CD14-positive monocyte (primary cell): Measurements from ENCODE around the gene ATPAF1. TPM values are rescaled to one million over a fixed set of nuclear protein-coding genes. Genes with fewer than 3 reads are reported as not detected.
A peak's percentile ranks its signal among the peaks of the same experiment; 100 is the strongest.

Source experiments
- DNase-seq, 3 donors: peaks; one replicate each; pipeline ENCODE4 v3.0.0-alpha.2; 2011 to 2022
- H2AFZ ChIP-seq: 2 replicates; pipeline ENCODE4 v1.6.0; 2012; ENCODE audit warnings: mild to moderate bottlenecking, low read depth, low read length, inconsistent platforms; ENCODE audit not compliant: insufficient read depth, poor library complexity, severe bottlenecking
- H3K27ac ChIP-seq, 2 donors: 1 replicate in 1 of 2; 2 replicates in 1 of 2; pipeline ENCODE4 v1.5.1; 2012 to 2013; ENCODE audit warnings: low read length in 2 of 2, control low read depth in 1 of 2, inconsistent platforms in 1 of 2, low read depth in 1 of 2, mild to moderate bottlenecking in 1 of 2
- H3K27me3 ChIP-seq, 2 donors: one replicate each; pipeline versions ENCODE4 v1.6.0 to v1.6.1; 2011 to 2013; ENCODE audit warnings: low read length in 2 of 2; ENCODE audit not compliant: control insufficient read depth in 2 of 2, insufficient read depth in 2 of 2
- H3K36me3 ChIP-seq, 2 donors: replicated peaks in 1 of 2; 1 replicate in 1 of 2; 2 replicates in 1 of 2; pipeline versions ENCODE4 v1.5.1 to v1.6.1; 2012 to 2013; ENCODE audit warnings: low read length in 2 of 2, control low read depth in 1 of 2, inconsistent platforms in 1 of 2, mild to moderate bottlenecking in 1 of 2; ENCODE audit not compliant: insufficient read depth in 2 of 2, control insufficient read depth in 1 of 2
- H3K4me1 ChIP-seq, 2 donors: 1 replicate in 1 of 2; 2 replicates in 1 of 2; pipeline versions ENCODE4 v1.5.1 to v1.6.1; 2012 to 2013; ENCODE audit warnings: low read length in 2 of 2, control low read depth in 1 of 2, inconsistent platforms in 1 of 2, mild to moderate bottlenecking in 1 of 2, moderate library complexity in 1 of 2; ENCODE audit not compliant: insufficient read depth in 2 of 2, control insufficient read depth in 1 of 2
- H3K4me2 ChIP-seq: replicated peaks from 2 replicates; pipeline ENCODE3; 2012; ENCODE audit warnings: low read length, moderate library complexity, mild to moderate bottlenecking; ENCODE audit not compliant: poor library complexity, severe bottlenecking; ENCODE audit errors: extremely low read depth
- H3K4me3 ChIP-seq, 3 experiments: fragments of 200-600 bp in 1 of 3; sonication (generic) in 1 of 3; replicated peaks in 1 of 3; 1 replicate in 2 of 3; 2 replicates in 1 of 3; pipeline ENCODE4 v1.5.1; 2011 to 2013; ENCODE audit warnings: low read length in 3 of 3, mild to moderate bottlenecking in 3 of 3, control low read depth in 2 of 3, low read depth in 2 of 3, inconsistent platforms in 1 of 3, moderate library complexity in 1 of 3
- H3K79me2 ChIP-seq: 2 replicates; pipeline ENCODE4 v1.6.0; 2012; ENCODE audit warnings: mild to moderate bottlenecking, control low read depth, inconsistent platforms, low read length, moderate library complexity; ENCODE audit not compliant: insufficient read depth
- H3K9ac ChIP-seq: 2 replicates; pipeline ENCODE4 v1.6.0; 2017; ENCODE audit warnings: low read length, mild to moderate bottlenecking; ENCODE audit not compliant: insufficient read depth, poor library complexity, severe bottlenecking
- H3K9me3 ChIP-seq, 2 donors: replicated peaks in 1 of 2; 1 replicate in 1 of 2; 2 replicates in 1 of 2; pipeline versions ENCODE4 v1.5.1 to v1.6.1; 2012 to 2013; ENCODE audit warnings: low read length in 2 of 2, control low read depth in 1 of 2; ENCODE audit not compliant: control insufficient read depth in 1 of 2, insufficient read depth in 1 of 2
- H4K20me1 ChIP-seq: 2 replicates; pipeline ENCODE4 v1.6.0; 2012; ENCODE audit warnings: mild to moderate bottlenecking, low read length, control low read depth, moderate library complexity; ENCODE audit not compliant: insufficient read depth
- H3K27ac Mint-ChIP-seq, 7 donors: one replicate each; pipeline ENCODE4 v1.8.0; 2020; ENCODE audit warnings: mild to moderate bottlenecking in 7 of 7, mixed read lengths in 7 of 7, moderate library complexity in 6 of 7, inconsistent platforms in 2 of 7
- H3K27me3 Mint-ChIP-seq, 3 donors: one replicate each; pipeline ENCODE4 v1.8.0; 2021 to 2022; ENCODE audit warnings: low read depth in 3 of 3, mild to moderate bottlenecking in 3 of 3, mixed read lengths in 3 of 3, moderate library complexity in 3 of 3, inconsistent platforms in 1 of 3
- H3K36me3 Mint-ChIP-seq, 2 donors: one replicate each; pipeline ENCODE4 v1.8.0; 2020; ENCODE audit warnings: mixed read lengths in 2 of 2, inconsistent platforms in 1 of 2, mild to moderate bottlenecking in 1 of 2
- H3K4me1 Mint-ChIP-seq: one replicate; pipeline ENCODE4 v1.8.0; 2020; ENCODE audit warnings: mild to moderate bottlenecking, mixed read lengths
- H3K4me3 Mint-ChIP-seq, 2 donors: one replicate each; pipeline ENCODE4 v1.8.0; 2020; ENCODE audit warnings: mild to moderate bottlenecking in 2 of 2, mixed read lengths in 2 of 2, moderate library complexity in 1 of 2
- H3K9me3 Mint-ChIP-seq, 7 donors: one replicate each; pipeline ENCODE4 v1.8.0; 2020 to 2022; ENCODE audit warnings: mixed read lengths in 7 of 7, mild to moderate bottlenecking in 6 of 7, moderate library complexity in 6 of 7, inconsistent platforms in 2 of 7
- CTCF ChIP-seq: fragments of 200-600 bp; IDR thresholded peaks from one replicate; pipeline ENCODE4 v1.8.0; 2022; ENCODE audit warnings: antibody characterized with exemption, mild to moderate bottlenecking
- WGBS: methylation state at CpG from one replicate; pipeline ENCODE4 v1.1.5; 2013; ENCODE audit warnings: missing lambda C conversion rate; ENCODE audit not compliant: insufficient coverage; 5-methylcytosine and 5-hydroxymethylcytosine counted together
- intact Hi-C, 2 donors: fragments of 100-400 bp; cut with micrococcal nuclease; formaldehyde crosslinking; loops; one replicate each; pipeline versions ENCODE4 v1.15.0 to v1.15.1; 2023
- polyA plus RNA-seq, 3 donors: library from polyadenylated mRNA; depleted of rRNA in 1 of 3; unstranded in 2 of 3; stranded (reverse) in 1 of 3; fragments of 300-500 nt in 2 of 3; fragments of >200 nt in 1 of 3; fragmentation: Illumina TruSeq in 2 of 3; gene quantifications; 1 replicate in 2 of 3; 2 replicates in 1 of 3; pipeline ENCODE4 v1.2.3, GENCODE V29; 2012 to 2021

ATPAF1 gene
- polyA plus RNA-seq, 3 donors, result 16.9 to 45.4 (median 33.4) TPM

DNA sequence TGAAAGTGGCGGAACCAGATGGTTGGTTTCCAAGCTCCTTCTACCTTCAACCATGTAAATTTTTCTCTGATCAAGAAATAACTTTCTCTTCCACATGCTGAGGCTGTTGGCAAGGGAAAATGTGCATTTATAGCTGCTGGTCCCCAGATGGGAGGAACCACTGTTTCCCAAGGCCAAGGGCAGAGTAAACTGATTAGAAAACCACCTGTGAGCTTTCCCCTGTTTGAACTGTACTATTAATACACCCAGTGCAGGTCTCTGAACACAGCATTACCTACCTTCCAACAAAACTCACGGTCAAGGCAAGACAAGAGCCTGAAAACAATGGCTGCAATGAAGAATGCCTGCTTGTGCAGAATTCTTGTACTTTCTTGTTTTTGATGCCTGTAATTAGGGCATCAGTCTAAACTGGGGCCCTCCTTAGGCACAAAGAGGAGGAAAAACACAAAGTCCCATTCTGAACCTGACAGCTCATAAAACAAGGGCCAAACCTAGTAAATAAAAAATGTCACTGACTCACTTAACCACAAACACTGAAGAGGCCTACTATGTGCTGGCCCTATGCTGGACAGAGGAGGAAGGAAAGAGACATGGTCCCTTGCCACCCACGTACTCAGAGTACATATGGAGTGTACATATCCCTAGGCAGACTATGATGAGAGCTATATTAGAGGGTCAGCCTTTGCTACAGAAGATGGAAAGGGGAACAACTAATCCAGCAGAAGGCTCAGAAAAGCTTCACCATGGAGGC, 66.7 kb downstream of the ATPAF1 start:
- no peak overlapping the region for H3K4me3 ChIP-seq
- H2AFZ ChIP-seq, result no peak overlapping the region
- H3K36me3 ChIP-seq, result peaks cover 0 to 9% of the 10 kb centered on the region in 2 donors
- no peaks in the 10 kb centered on the region for H3K27me3 ChIP-seq
- peaks cover 40 to 47% of the 10 kb centered on the region in 2 donors for H3K36me3 Mint-ChIP-seq
- H3K4me2 ChIP-seq, result no peak overlapping the region
- H3K9ac ChIP-seq, result no peak overlapping the region
- WGBS, result no CpG with 5 or more reads among the region's 3 CpGs
- H3K27ac ChIP-seq, result no peak overlapping the region
- H3K9me3 Mint-ChIP-seq, result no peaks in the 10 kb centered on the region
- peaks cover 50 to 74% of the 10 kb centered on the region in 2 donors for H3K4me1 ChIP-seq
- peaks cover 52% of the 10 kb centered on the region for H4K20me1 ChIP-seq
- H3K27me3 Mint-ChIP-seq, result no peaks in the 10 kb centered on the region
- H3K4me1 Mint-ChIP-seq, result peaks cover 82% of the 10 kb centered on the region
- H3K9me3 ChIP-seq, result no peaks in the 10 kb centered on the region
- intact Hi-C loops, result no loop called here
- peaks cover 76% of the 10 kb centered on the region for H3K79me2 ChIP-seq
- peak overlapping the region in 5 of 7 donors; percentile 5 to 73 (median 30) for H3K27ac Mint-ChIP-seq
- H3K4me3 Mint-ChIP-seq, result peak overlapping the region in 1 of 2 donors; percentile 35
- DNase-seq, result no peak
- TF ChIP-seq CTCF, result no peak

- H3K4me3 Mint-ChIP-seq, result no peak overlapping the region
- 95% methylated on average over 5 of the region's 9 CpGs for WGBS
- H3K4me2 ChIP-seq, result no peak overlapping the region
- no peaks in the 10 kb centered on the region for H3K9me3 ChIP-seq
- peaks cover 34 to 42% of the 10 kb centered on the region in 2 donors for H3K36me3 Mint-ChIP-seq
- H3K4me1 ChIP-seq, result peaks cover 64 to 84% of the 10 kb centered on the region in 2 donors
- intact Hi-C loops, result no loop called here
- H3K4me3 ChIP-seq, result no peak overlapping the region
- DNase-seq, result no peak
- no peaks in the 10 kb centered on the region for H3K27me3 ChIP-seq
- no peak overlapping the region for H2AFZ ChIP-seq
- no peak overlapping the region for H3K9ac ChIP-seq
- no peaks in the 10 kb centered on the region for H3K27me3 Mint-ChIP-seq
- H3K27ac ChIP-seq, result no peak overlapping the region
- peaks cover 0 to 9% of the 10 kb centered on the region in 2 donors for H3K36me3 ChIP-seq
- H3K9me3 Mint-ChIP-seq, result no peaks in the 10 kb centered on the region
- no peak for TF ChIP-seq CTCF
- peaks cover 79% of the 10 kb centered on the region for H3K79me2 ChIP-seq
- H4K20me1 ChIP-seq, result peaks cover 52% of the 10 kb centered on the region
- peak overlapping the region in 2 of 7 donors; percentile 2 to 53 for H3K27ac Mint-ChIP-seq
- peaks cover 92% of the 10 kb centered on the region for H3K4me1 Mint-ChIP-seq
Observed at GRCh38 chr1:46599059-46599970, 68.8 kb downstream of the ATPAF1 start.
